Subcutaneous adipose tissue (tissue), 4 donors: ENCODE measurements around the gene PIP5K1B. TPM values are rescaled to one million over a fixed set of nuclear protein-coding genes. Genes with fewer than 3 reads are reported as not detected.

ENCODE experiments used
- total RNA-seq, 4 donors: library from RNA; depleted of rRNA; stranded (reverse); fragments of >200 nt; gene quantifications; one replicate each; pipeline ENCODE4 v1.1.0, GENCODE V29; 2016
- TF ChIP-seq, protein P1 (sequence below): fragments of 450-650 bp; IDR thresholded peaks from one replicate; pipeline ENCODE4 v1.5.1; 2016; ENCODE audit warnings: low read depth, mild to moderate bottlenecking, control low read depth, antibody characterized with exemption, moderate library complexity

PIP5K1B gene
- total RNA-seq, 4 donors from 2014 or later: 0.88 to 4.4 (median 1.4) TPM

DNA sequence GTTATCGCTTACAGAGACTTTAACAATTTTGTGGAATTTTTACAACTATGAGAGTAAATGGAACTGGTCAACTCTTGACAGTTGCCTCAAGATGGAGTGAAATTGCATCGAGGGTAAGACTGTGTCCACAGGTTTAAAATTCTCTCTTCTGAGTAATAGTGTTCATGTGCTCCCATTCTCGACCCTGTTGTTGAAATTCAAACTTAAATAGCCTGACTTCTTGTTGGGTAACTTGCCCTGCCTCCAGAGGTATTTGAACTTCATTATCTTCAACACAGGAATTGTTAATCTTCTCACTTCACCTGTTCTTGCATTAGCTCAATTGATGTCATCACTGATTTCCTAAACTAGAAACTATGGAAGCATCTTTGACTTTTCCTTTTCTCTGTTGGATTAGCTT lies 77.5 kb downstream of the PIP5K1B start:
- TF ChIP-seq, protein P1, sequence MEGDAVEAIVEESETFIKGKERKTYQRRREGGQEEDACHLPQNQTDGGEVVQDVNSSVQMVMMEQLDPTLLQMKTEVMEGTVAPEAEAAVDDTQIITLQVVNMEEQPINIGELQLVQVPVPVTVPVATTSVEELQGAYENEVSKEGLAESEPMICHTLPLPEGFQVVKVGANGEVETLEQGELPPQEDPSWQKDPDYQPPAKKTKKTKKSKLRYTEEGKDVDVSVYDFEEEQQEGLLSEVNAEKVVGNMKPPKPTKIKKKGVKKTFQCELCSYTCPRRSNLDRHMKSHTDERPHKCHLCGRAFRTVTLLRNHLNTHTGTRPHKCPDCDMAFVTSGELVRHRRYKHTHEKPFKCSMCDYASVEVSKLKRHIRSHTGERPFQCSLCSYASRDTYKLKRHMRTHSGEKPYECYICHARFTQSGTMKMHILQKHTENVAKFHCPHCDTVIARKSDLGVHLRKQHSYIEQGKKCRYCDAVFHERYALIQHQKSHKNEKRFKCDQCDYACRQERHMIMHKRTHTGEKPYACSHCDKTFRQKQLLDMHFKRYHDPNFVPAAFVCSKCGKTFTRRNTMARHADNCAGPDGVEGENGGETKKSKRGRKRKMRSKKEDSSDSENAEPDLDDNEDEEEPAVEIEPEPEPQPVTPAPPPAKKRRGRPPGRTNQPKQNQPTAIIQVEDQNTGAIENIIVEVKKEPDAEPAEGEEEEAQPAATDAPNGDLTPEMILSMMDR: no peak

DNA sequence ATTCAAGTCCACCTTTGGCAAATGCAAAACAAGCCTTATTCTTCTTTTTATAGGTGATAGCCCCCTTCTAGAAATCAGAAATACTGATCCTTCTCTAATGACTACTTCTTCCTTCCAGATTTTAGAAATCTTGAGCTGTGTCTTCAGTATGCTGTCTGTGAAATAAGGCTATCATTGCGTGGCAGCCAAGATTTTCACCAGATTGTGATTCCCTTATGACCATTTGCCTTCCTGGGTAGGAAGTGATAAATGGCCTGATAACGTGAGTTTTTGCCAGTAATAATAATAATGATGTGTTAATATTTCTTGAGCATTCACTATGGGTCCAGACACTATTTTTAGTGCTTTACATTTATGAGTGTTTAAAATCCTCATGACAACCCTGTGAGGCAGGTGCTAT lies 80.9 kb downstream of the PIP5K1B start:
- TF ChIP-seq, protein P1: no peak

DNA sequence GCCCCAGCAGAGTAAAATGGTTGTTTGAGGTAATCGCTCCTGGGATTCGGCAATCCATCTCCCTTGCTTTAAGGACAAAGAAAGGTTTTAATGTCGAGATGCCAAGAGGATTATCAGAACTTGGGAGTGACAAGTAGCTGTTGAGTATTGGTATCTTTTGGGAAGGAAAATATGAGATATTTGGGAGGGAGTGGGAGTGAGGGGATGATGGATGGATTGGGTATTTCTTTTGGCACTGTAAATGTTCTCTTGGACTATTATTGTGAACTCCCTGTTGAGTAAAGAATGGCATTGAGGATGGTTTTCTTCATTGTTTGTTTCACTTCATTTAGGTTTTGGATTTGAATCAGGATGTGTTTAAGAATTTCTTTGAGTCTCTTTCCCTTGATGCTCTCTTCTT lies 86.1 kb downstream of the PIP5K1B start:
- TF ChIP-seq, protein P1: no peak

DNA sequence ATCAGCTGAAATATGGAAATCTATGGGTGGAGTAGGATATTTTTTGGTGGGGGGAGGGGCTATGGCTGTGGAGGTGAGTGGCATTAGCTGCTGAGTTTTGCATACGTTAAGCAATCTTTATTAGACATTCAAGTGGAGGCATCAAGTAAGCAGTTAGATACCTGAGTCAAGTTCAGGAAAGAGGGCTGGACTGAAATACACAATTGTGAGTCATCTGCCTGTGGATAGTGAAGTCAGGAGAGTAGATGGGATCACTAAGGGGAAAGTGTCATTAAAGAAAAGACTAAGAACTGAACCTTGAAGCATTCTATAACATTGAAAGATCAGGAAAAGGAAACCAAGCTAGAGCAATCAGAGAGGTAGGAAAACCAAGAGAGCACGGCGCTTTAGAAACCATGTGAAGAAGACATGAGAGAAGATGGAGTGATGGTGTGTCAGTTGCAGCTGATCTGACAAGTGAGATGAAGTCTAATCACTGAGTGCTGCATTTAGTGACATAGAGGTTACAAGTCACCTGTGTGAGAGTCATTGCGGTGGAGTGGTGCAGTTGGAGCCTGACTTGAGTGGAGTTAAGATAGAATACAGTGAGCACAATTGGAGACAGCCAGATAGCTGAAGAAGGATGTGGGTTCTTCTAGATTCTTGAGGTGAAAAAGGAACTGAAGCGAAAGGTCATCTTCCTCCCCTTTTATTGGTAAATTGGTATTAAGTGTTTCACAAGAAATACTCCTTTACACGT lies 88.7 kb downstream of the PIP5K1B start:
- TF ChIP-seq, protein P1: no peak

DNA sequence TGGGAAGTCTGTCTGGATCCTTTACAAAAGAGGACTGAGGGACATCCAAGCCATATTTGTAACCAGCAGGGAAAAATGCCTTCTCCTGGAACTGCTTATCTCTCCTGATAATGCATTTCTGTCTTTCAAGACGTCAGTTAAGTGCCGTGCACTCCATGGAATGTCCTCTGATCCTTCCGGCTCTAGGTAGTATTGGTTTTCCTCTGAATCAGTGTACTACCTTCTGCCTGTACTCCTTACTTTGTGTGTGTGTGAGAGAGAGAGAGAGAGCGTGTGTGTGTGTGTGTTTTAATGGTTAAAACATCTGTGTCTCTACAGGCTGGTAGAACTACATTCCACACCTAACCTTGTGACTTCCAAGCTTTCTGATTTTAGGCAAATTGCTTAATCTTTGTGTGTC lies 89.9 kb downstream of the PIP5K1B start:
- TF ChIP-seq, protein P1: no peak

DNA sequence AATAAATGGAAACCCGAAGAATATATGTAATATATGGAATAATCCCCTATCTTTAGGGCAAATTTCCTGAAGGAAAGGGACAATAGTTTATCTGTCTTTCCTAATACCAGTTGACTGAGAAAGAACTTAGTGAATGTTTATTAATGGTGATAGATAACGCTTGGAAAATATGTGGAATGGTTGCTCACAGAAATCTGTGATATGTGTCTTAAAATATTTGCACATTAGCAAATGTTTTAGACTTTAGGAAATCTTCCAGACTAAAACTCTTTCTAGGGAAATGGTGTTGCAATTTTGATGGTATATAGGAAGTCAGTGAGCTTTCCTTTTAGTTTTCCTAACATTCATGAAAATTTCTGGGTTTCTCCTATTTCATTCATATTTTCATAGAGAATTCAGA lies 90.4 kb downstream of the PIP5K1B start:
- TF ChIP-seq, protein P1: no peak

DNA sequence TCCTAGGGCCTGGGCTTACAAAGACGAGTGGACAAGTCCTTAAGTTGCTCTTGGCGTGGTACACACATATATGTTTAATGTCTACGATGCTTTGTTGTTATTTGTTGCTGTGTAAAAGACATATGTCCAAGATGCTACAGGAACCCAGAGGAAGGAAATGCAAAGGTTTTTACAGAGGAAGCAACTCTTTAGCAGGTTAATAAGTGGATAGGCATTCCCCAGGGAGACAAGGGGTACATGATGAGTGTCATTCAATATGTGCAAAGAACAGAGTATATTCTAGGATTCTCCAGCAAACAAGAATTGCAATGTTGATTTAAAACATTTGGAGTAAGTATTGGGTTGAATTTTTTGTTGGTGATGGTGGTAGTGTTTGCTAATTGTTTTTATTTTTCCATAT lies 92.1 kb downstream of the PIP5K1B start:
- TF ChIP-seq, protein P1: no peak
